Glomerular visceral epithelial cell (primary cell): ENCODE data around the gene HNRNPA2B1.
"Not testable (repeated sequence)": the region's sequence is repeated elsewhere in the genome, so short reads cannot be mapped to it uniquely, and the experiment has no call there.

Experiments used
- DNase-seq: peaks from one replicate; pipeline ENCODE4 v3.0.0-alpha.2; 2016; ENCODE audit errors: extremely low spot score

Gene HNRNPA2B1

DNA sequence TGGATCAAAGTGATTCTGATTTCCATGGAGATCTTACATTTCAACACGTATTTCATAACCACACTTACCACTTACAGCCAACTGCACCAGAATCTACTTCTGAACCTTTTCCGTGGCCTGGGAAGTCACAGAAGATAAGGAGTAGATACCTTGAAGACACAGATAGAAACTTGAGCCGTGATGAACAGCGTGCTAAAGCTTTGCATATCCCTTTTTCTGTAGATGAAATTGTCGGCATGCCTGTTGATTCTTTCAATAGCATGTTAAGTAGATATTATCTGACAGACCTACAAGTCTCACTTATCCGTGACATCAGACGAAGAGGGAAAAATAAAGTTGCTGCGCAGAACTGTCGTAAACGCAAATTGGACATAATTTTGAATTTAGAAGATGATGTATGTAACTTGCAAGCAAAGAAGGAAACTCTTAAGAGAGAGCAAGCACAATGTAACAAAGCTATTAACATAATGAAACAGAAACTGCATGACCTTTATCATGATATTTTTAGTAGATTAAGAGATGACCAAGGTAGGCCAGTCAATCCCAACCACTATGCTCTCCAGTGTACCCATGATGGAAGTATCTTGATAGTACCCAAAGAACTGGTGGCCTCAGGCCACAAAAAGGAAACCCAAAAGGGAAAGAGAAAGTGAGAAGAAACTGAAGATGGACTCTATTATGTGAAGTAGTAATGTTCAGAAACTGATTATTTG, 15.3 kb downstream of the HNRNPA2B1 start:
- DNase-seq = no peak

DNA sequence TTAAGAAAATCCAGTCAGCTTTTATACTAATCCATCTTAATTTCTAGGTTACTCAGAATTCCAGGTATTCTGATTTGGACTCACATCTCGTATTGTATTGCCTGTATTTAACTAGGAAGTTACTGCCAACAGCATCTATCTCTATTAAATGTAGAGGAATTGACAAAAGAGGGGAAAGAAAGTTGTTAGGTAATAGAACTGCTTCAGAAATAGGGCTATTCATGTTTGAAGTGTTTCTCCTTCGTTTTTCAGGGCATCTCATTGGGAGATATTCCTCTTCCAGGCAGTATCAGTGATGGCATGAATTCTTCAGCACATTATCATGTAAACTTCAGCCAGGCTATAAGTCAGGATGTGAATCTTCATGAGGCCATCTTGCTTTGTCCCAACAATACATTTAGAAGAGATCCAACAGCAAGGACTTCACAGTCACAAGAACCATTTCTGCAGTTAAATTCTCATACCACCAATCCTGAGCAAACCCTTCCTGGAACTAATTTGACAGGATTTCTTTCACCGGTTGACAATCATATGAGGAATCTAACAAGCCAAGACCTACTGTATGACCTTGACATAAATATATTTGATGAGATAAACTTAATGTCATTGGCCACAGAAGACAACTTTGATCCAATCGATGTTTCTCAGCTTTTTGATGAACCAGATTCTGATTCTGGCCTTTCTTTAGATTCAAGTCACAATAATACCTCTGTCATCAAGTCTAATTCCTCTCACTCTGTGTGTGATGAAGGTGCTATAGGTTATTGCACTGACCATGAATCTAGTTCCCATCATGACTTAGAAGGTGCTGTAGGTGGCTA, 16.1 kb downstream of the HNRNPA2B1 start:
- DNase-seq = not testable (repeated sequence)

GRCh38 chr7:26183545-26184280, 16.8 kb downstream of the HNRNPA2B1 start:
- no peak for DNase-seq

DNA sequence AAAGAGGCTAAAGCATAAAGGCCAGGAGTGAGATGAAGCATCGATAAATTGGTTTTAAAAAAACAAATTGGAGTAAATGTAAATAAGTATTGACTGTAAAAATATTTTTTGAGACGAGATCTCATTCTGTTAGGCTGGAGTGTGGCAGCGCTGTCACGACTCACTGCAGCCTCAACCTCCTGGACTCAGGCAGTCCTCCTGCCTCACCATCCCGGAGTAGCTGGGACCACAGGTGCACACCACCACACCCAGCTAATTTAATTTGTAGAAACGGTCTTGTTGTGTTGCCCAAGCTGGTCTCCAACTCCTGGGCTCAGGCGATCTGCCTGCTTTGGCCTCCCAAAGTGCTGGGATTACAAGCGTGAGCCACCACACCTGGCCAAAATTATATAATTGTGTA, 17.8 kb downstream of the HNRNPA2B1 start:
- peak; percentile 47 for DNase-seq

GRCh38 chr7:26182283-26182682, 18.3 kb downstream of the HNRNPA2B1 start:
- peak; percentile 50 for DNase-seq

DNA sequence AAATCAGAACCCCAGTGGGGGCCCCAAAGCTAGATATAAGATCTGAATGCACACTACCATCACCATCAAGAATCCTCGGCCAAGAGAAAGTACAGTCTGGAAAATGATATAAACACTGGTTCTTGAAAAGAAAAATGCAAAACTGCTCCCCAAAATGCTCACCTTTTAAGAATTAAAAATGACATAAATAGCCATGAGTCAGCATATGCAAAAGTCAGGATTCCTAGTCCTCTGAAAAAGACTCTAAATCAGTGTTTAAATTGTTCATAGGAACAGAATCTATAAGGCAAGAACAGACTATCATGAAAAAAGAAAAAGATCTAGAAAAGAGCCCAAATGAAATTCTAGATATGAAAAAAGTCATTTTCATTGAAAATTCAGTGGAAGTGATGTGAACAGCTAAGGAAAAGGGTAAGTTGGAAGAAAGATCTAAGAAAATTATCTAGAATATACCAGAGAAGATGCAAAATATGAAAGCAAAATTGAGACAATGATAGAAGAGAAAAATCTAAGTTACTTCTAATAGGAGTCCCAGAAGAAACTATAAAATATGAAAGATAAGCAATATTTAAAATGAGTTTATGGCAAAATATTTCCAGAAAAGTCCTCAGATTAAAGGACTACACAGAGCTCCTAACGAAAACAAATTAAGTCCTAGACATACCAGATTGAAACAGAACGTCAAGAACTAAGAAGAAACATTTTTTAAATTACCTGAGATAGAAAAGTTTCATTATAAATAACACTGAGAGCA, 18.9 kb downstream of the HNRNPA2B1 start:
- DNase-seq = no peak

- no peak for DNase-seq
Observed at GRCh38 chr7:26180792-26181198, 19.8 kb downstream of the HNRNPA2B1 start.

DNA sequence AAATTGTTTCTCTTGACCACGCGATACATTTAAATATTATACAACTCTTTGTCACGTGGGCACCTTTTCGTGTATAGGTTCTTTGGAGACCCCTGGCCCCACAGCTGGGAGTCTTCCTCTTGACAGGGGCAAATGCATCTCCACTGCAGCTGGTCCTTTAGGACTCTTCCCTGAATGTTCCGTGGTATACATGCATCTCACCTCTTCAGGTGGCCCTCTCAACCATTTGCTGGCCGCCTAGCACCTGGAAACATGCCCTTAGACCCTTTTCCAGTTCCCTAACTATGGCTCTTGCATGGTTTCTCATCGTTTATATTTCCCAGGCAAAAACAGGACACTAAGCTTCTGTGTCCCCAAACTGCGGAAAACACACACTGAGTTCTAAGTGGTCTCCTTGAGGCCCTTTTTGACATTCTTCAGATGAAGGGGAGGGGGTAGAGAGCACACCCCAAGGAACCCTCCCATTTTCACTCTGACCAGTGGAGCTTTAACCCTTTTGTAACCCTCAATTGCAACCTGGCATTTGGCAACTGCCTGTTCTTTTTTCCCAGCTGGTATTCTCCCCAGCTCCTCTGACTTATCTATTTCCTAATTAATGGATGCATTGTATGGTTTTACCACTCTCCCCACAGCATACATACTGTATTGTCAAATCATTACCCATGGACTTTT, 20.6 kb downstream of the HNRNPA2B1 start:
- DNase-seq = no peak

DNA sequence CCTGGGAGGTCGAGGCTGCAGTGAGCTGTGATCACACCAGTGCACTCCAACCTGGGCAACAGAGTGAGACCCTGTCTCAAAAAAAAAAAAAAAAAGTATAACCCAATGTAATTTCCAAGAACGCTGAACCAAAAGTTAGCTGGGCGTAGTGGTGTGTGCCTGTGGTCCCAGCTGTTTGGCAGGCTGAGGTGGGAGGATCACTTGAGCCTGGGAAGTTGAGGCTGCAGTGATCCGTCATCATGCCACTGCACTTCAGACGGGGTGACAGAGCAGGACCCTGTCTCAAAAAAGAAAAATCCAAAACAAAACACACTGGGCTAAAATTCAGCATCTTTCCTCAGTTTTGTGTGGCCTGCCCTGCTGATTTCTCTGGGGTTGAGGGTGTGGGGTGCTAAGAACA, 21.1 kb downstream of the HNRNPA2B1 start:
- DNase-seq = no peak

DNA sequence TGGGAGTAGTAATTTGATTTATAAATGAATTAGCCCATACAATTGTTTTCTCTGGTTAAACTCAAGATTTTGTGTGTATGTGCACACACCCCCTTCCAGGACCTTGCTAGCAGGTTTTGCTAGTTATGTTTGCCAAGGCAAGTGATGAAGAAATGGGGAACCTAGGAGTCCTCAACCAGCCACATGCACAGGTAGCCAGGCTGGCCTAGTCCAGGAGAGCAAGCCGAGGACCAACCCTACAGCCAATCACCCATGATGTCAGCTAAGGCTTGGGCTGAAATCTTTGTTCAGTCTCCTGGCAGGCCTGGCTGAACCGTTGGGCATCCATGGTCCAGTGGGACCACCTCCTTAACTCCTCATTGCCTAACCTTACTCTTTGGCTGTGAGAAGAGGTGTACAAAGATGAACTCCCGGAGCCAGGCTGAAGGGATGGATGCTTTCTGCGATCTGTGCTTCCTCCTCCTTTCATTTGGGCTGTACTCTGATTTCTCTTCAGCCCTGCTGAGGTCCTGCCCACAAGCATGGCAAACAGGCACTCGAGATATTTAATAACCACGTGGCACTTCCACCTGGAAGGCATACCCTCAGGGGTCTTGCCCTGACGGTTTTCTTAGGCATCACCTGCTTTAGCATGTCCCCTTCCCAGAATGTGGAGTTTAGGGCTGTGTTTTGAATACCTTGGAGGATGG, 22.1 kb downstream of the HNRNPA2B1 start:
- no peak for DNase-seq

DNA sequence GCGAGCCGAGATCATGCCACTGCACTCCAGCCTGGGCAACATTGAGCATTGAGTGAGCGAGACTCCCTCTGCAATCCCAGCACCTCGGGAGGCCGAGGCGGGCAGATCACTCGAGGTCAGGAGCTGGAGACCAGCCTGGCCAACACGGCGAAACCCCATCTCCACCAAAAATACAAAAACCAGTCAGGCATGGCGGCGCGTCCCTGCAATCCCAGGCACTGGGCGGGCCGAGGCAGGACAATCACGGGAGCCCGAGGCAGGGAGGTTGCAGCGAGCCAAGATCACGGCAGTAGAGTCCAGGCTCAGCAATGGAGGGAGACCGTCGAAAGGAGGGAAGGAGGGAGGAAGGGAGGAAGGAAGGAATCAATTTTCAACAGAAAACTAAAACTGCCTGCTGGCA, 23.3 kb downstream of the HNRNPA2B1 start:
- not testable (repeated sequence) for DNase-seq

- not testable (repeated sequence) for DNase-seq
Observed at GRCh38 chr7:26176696-26177095, 23.9 kb downstream of the HNRNPA2B1 start.

DNA sequence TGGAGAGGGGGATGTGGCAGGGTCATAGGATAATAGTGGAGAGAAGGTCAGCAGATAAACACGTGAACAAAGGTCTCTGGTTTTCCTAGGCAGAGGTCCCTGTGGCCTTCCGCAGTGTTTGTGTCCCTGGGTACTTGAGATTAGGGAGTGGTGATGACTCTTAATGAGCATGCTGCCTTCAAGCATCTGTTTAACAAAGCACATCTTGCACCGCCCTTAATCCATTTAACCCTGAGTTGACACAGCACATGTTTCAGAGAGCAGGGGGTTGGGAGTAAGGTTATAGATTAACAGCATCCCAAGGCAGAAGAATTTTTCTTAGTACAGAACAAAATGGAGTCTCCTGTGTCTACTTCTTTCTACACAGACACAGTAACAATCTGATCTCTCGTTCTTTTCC, 24.6 kb downstream of the HNRNPA2B1 start:
- not testable (repeated sequence) for DNase-seq

DNA sequence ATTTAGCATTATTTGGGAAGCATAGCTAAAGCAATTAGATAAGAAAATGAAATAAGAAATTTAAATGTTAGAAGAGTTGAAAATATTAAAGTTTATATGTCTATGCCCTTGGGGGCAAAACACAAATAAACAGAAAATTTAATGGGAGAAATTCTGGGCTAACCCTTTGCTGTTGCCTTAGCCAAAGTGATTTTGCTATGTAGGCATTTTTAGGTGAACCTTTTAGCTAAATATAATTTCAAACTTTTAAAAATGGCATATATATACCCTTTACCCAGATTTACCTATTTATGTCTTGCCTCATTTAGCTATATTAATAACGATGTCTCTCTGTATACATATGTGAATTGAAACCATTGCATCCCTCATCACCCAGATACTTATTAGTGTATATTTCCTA, 28.5 kb downstream of the HNRNPA2B1 start:
- DNase-seq = no peak

- no peak for DNase-seq
Observed at GRCh38 chr7:26171601-26172000, 28.9 kb downstream of the HNRNPA2B1 start.

- no peak for DNase-seq
Observed at GRCh38 chr7:26170663-26171062, 29.9 kb downstream of the HNRNPA2B1 start.

DNA sequence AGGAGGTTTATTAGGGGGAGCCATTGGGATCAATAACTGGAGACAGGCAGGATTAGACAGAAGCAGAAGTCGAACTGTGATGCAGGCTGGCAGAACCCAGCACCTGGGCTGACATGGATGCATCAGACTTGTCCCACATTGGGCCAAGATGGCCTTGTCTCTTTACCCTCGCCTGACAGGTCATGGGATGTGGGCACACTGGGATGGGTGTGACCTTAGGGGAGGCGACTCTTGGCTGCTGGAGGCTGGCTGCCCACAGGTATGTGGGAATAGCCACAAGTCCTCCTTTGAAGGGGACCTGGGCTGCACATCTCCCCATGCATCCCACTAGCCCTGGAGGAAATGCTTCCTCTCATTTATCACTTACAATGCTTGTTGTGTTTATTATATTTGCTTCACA, 31.3 kb downstream of the HNRNPA2B1 start:
- DNase-seq = no peak

GRCh38 chr7:26168458-26169023, 32.0 kb downstream of the HNRNPA2B1 start:
- no peak for DNase-seq

DNA sequence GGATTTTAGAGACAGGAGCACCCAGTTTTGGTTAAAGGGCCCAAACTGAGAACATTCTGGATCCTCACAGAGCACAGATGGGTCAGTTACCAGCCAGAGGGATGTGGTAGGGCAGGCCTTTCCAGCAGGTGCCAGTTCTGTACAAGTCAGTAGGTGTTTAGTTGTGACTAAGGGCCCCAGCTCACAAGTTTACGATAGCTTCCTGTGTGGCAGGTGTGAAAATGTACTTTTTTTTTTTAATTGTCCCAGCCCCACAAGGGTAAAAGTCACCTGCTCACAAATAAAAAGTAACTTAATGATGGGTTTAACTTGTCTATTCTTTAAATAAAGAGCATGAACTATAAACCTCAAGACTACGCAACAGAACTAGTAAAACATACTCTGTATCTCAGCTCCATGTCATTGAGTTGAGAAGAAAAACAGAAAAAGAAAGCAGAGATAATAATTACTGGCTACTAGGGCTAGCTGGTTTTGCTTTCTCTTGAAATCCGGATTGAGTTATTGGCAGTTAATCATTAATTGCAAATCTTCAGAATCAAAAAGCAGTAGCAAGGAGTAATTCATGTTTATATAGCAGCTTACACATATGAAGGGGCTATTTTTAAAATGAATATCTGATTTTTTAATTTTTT, 33.1 kb downstream of the HNRNPA2B1 start:
- no peak for DNase-seq
